ENCODE data around the gene CWC15. TPM values are rescaled to one million over a fixed set of nuclear protein-coding genes. Genes with fewer than 3 reads are reported as not detected.

Gene CWC15
- total RNA-seq, 5 donors from 2014 or later (not counting 1 experiment from before 2014, with no cell fraction given): 56.4 to 91.0 (median 64.1) TPM

GRCh38 chr11:94912806-94913205, 60.5 kb downstream of the CWC15 start:
- Histone ChIP-seq H3K4me1 (ENCODE audit: control insufficient read depth in 1 of 2, extremely low read depth in 1 of 2, insufficient read depth in 2 of 2, low read length in 2 of 2) (no peaks in the 10 kb centered on the region), H3K27me3 (replicated peaks in 1 of 2; ENCODE audit: control insufficient read depth in 2 of 2, extremely low read depth in 1 of 2, insufficient read depth in 2 of 2, low read length in 1 of 2) (no peaks in the 10 kb centered on the region), H3K36me3 (ENCODE audit: control insufficient read depth in 2 of 2, extremely low read depth in 1 of 2, insufficient read depth in 1 of 2, low read length in 1 of 2) (no peaks in the 10 kb centered on the region), H3K4me3 (ENCODE audit: control insufficient read depth in 1 of 2, extremely low read depth in 1 of 2, low read length in 1 of 2) (no peak overlapping the region), H3K9me3 (no peaks in the 10 kb centered on the region), H3K27ac (ENCODE audit: low read length) (no peak overlapping the region)
- ChIA-PET CTCF (no interaction called here), POLR2A (no interaction called here)
- no CpG with 5 or more reads among the region's 9 CpGs for WGBS (ENCODE audit: insufficient coverage)
- Mint-ChIP-seq H3K27ac (no peak overlapping the region), H3K4me1 (no peaks in the 10 kb centered on the region), H3K4me3 (no peak overlapping the region), H3K27me3 (no peaks in the 10 kb centered on the region), H3K36me3 (peaks cover 6% of the 10 kb centered on the region), H3K9me3 (no peaks in the 10 kb centered on the region)
- no peak for ATAC-seq (replicated peaks in 1 of 4)
- no peak for DNase-seq

Other genes starting within 250 kb of the CWC15 start
- gene AMOTL1, start 205.2 kb downstream of the CWC15 start, total RNA-seq: 1 to 10 TPM in 1 of 5 donors, under 1 TPM in 4; 0.07 to 1.2 (median 0.35) TPM
- gene KDM4D, start 153 bp upstream of the CWC15 start, total RNA-seq: under 1 TPM; 0.33 to 0.57 (median 0.50) TPM
- not detected for gene KDM4E, start 51.7 kb upstream of the CWC15 start, total RNA-seq
- gene KDM4F, start 75.9 kb upstream of the CWC15 start, total RNA-seq: not detected
- 10 to 100 TPM; 61.2 to 84.0 (median 72.7) TPM for gene SRSF8, start 93.4 kb upstream of the CWC15 start, total RNA-seq
- 10 to 100 TPM in 2 of 5 donors, 1 to 10 TPM in 3; 7.4 to 13.1 (median 9.8) TPM for gene ENDOD1, start 116.3 kb upstream of the CWC15 start, total RNA-seq